ENCODE data around the gene RBM6. TPM values are rescaled to one million over a fixed set of nuclear protein-coding genes. Genes with fewer than 3 reads are reported as not detected.
A peak's percentile ranks its signal among the peaks of the same experiment; 100 is the strongest.

Gene RBM6
- total RNA-seq, 4 donors from 2014 or later = 73.5 to 222 (median 89.5) TPM

GRCh38 chr3:49899815-49900214 is 40.1 kb upstream of the RBM6 start:
- Histone ChIP-seq H3K27ac (peak overlapping the region; percentile 82), H3K4me3 (peak overlapping the region; percentile 31)
- TF ChIP-seq CTCF (IDR thresholded peaks at IDR 0.05) = no peak
- TF ChIP-seq POLR2A (IDR thresholded peaks at IDR 0.05) = no peak
- TF ChIP-seq EP300 (IDR thresholded peaks at IDR 0.05) = no peak
- TF ChIP-seq POLR2AphosphoS5 (IDR thresholded peaks at IDR 0.05) = no peak

GRCh38 chr3:49900491-49901153 is 39.3 kb upstream of the RBM6 start:
- Histone ChIP-seq H3K36me3 (peaks cover 19% of the 10 kb centered on the region), H3K27ac (peak overlapping the region; percentile 82), H3K4me3 (peak overlapping the region; percentile 31), H3K4me1 (peaks cover 54% of the 10 kb centered on the region), H3K27me3 (no peaks in the 10 kb centered on the region), H3K9me3 (no peaks in the 10 kb centered on the region)
- no peak for TF ChIP-seq EP300 (IDR thresholded peaks at IDR 0.05)
- no peak for TF ChIP-seq POLR2AphosphoS5 (IDR thresholded peaks at IDR 0.05)
- no peak for TF ChIP-seq POLR2A (IDR thresholded peaks at IDR 0.05)
- no peak for TF ChIP-seq CTCF (IDR thresholded peaks at IDR 0.05)
- 70% methylated on average over 2 of the region's 8 CpGs for WGBS
- no peak for DNase-seq (ENCODE audit: low spot score in 2 of 2)

More at GRCh38 chr3:49899815-49900214, 40.1 kb upstream of the RBM6 start:
- WGBS = 86% methylated on average over 5 of the region's 5 CpGs
- H3K36me3 ChIP-seq = peaks cover 23% of the 10 kb centered on the region
- H3K4me1 ChIP-seq = peaks cover 50% of the 10 kb centered on the region
- DNase-seq (ENCODE audit: low spot score in 2 of 2) = no peak
- no peaks in the 10 kb centered on the region for H3K27me3 ChIP-seq
- H3K9me3 ChIP-seq = no peaks in the 10 kb centered on the region

- Histone ChIP-seq H3K36me3 (peaks cover 9% of the 10 kb centered on the region), H3K4me1 (peaks cover 65% of the 10 kb centered on the region), H3K4me3 (peak overlapping the region; percentile 52), H3K27me3 (no peaks in the 10 kb centered on the region), H3K27ac (peak overlapping the region; percentile 82), H3K9me3 (no peaks in the 10 kb centered on the region)
- DNase-seq (ENCODE audit: low spot score in 2 of 2) = no peak
- TF ChIP-seq CTCF (IDR thresholded peaks at IDR 0.05) (no peak), POLR2AphosphoS5 (IDR thresholded peaks at IDR 0.05) (no peak), POLR2A (IDR thresholded peaks at IDR 0.05) (no peak), EP300 (IDR thresholded peaks at IDR 0.05) (no peak)
- 36% methylated on average over 8 of the region's 11 CpGs for WGBS
These were observed 38.3 kb upstream of the RBM6 start for GRCh38 chr3:49901366-49902339.

- DNase-seq (ENCODE audit: low spot score in 2 of 2) = no peak
- WGBS = 74% methylated on average over 31 of the region's 44 CpGs
- H3K4me1 ChIP-seq = peaks cover 69% of the 10 kb centered on the region
- peak overlapping the region; percentile 52 for H3K4me3 ChIP-seq
- TF ChIP-seq CTCF (IDR thresholded peaks at IDR 0.05) = no peak
- TF ChIP-seq POLR2A (IDR thresholded peaks at IDR 0.05) = no peak
- no peak for TF ChIP-seq POLR2AphosphoS5 (IDR thresholded peaks at IDR 0.05)
- TF ChIP-seq EP300 (IDR thresholded peaks at IDR 0.05) = no peak
- H3K27ac ChIP-seq = peak overlapping the region; percentile 82
- H3K27me3 ChIP-seq = no peaks in the 10 kb centered on the region
- H3K9me3 ChIP-seq = no peaks in the 10 kb centered on the region
- no peaks in the 10 kb centered on the region for H3K36me3 ChIP-seq
These were observed 37.2 kb upstream of the RBM6 start for GRCh38 chr3:49902511-49903345.
